ENCODE measurements around the gene CYP4F8.
"Not testable (repeated sequence)": the region's sequence is repeated elsewhere in the genome, so short reads cannot be mapped to it uniquely, and the experiment has no call there.

DNA sequence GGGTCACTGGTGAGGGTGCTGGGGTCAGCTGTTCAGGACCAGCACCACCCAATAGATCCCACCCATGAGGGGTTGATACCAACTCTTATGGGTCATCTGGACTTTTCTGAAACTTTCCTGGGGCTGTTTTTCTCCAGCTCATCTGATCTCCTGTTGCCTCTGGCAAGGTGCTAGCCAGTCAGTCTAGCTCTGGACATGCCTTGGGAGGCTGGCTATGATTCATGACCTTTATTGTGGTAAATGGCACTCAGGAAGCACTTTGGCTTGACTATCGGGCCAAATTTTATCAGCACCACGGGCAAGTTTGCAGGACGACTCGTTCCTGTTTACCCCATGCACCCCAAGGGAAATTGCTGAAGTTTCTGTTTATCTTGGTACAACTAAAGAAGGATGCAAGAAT, 21.3 kb upstream of the CYP4F8 start:
- not testable (repeated sequence) for TF ChIP-seq POLR2A (IDR thresholded peaks at IDR 0.05)
- TF ChIP-seq, protein P1, sequence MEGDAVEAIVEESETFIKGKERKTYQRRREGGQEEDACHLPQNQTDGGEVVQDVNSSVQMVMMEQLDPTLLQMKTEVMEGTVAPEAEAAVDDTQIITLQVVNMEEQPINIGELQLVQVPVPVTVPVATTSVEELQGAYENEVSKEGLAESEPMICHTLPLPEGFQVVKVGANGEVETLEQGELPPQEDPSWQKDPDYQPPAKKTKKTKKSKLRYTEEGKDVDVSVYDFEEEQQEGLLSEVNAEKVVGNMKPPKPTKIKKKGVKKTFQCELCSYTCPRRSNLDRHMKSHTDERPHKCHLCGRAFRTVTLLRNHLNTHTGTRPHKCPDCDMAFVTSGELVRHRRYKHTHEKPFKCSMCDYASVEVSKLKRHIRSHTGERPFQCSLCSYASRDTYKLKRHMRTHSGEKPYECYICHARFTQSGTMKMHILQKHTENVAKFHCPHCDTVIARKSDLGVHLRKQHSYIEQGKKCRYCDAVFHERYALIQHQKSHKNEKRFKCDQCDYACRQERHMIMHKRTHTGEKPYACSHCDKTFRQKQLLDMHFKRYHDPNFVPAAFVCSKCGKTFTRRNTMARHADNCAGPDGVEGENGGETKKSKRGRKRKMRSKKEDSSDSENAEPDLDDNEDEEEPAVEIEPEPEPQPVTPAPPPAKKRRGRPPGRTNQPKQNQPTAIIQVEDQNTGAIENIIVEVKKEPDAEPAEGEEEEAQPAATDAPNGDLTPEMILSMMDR (IDR thresholded peaks at IDR 0.05): not testable (repeated sequence)

Measured in thyroid gland (tissue), 4 donors.